GM18526 (cell line): ENCODE results near the gene C11orf86.

ENCODE experiments used
- POLR2A ChIP-seq: IDR thresholded peaks from 3 replicates; pipeline ENCODE4 v1.6.1; 2011; ENCODE audit not compliant: insufficient read length; ENCODE audit errors: extremely low read depth

Gene C11orf86

GRCh38 chr11:66958232-66958955 is 16.7 kb upstream of the C11orf86 start, which contains the start of gene PC:
TSS of gene PC (minus strand) at chr11:66958383. CDS start at chr11:66872159, 86,224 bp downstream.
- peak; percentile 39 for TF ChIP-seq POLR2A

- no peak for TF ChIP-seq POLR2A
These were observed 16.2 kb upstream of the C11orf86 start for GRCh38 chr11:66958956-66959274.

- TF ChIP-seq POLR2A = no peak
These were observed 12.9 kb upstream of the C11orf86 start for GRCh38 chr11:66962247-66962646.

- no peak for TF ChIP-seq POLR2A
These were observed 12.3 kb upstream of the C11orf86 start for GRCh38 chr11:66962801-66963200.

- TF ChIP-seq POLR2A = no peak
These were observed 10.6 kb upstream of the C11orf86 start for GRCh38 chr11:66964495-66964894.

GRCh38 chr11:66966351-66966750 is 8.8 kb upstream of the C11orf86 start:
- TF ChIP-seq POLR2A = no peak

GRCh38 chr11:66967670-66968425 is 7.3 kb upstream of the C11orf86 start:
- TF ChIP-seq POLR2A = no peak

GRCh38 chr11:66969584-66970225 is 5.4 kb upstream of the C11orf86 start:
- no peak for TF ChIP-seq POLR2A

- TF ChIP-seq POLR2A = no peak
These were observed 4.7 kb upstream of the C11orf86 start for GRCh38 chr11:66970371-66970806.

- TF ChIP-seq POLR2A = no peak
These were observed 4.2 kb upstream of the C11orf86 start for GRCh38 chr11:66970807-66971442.

GRCh38 chr11:66971488-66971887 is 3.6 kb upstream of the C11orf86 start:
- no peak for TF ChIP-seq POLR2A

GRCh38 chr11:66973956-66974580 is 1.0 kb upstream of the C11orf86 start:
- no peak for TF ChIP-seq POLR2A

GRCh38 chr11:66975405-66976027 is 412 bp downstream of the C11orf86 start:
- TF ChIP-seq POLR2A = no peak

- no peak for TF ChIP-seq POLR2A
These were observed 944 bp downstream of the C11orf86 start for GRCh38 chr11:66976028-66976467.

- no peak for TF ChIP-seq POLR2A
These were observed 1.8 kb downstream of the C11orf86 start for GRCh38 chr11:66976925-66977324.
